Activated B cell treated with CpG ODN at 0.5 μM for 24 hours (primary cell): ENCODE data around the gene WNT3A. TPM values are rescaled to one million over a fixed set of nuclear protein-coding genes. Genes with fewer than 3 reads are reported as not detected.

Source experiments
- ATAC-seq: fragments of 200-7000 bp; cut with Tn5 transposase; one replicate; pipeline ENCODE4 v1.10.0; 2021; ENCODE audit warnings: low read depth, mild to moderate bottlenecking, moderate library complexity
- CTCF ChIA-PET: fragments of 350-600 bp; sonication (Branson Sonifier 250); formaldehyde crosslinking; loops from one replicate; lab custom pipeline; 2021; ENCODE audit warnings: antibody characterized with exemption; lab: Charles Lee
- POLR2A ChIA-PET: fragments of 350-600 bp; sonication (Branson Sonifier 250); formaldehyde crosslinking; loops from one replicate; lab custom pipeline; 2021; ENCODE audit warnings: antibody characterized with exemption; lab: Charles Lee
- DNase-seq: peaks from one replicate; pipeline ENCODE4 v3.0.0; 2022
- H3K27ac Mint-ChIP-seq: one replicate; pipeline ENCODE4 v1.8.0; 2020; ENCODE audit warnings: mixed read lengths
- H3K27me3 Mint-ChIP-seq: one replicate; pipeline ENCODE4 v1.8.0; 2021; ENCODE audit warnings: mixed read lengths
- H3K36me3 Mint-ChIP-seq: one replicate; pipeline ENCODE4 v1.8.0; 2021; ENCODE audit warnings: low read depth, mixed read lengths
- H3K4me1 Mint-ChIP-seq: one replicate; pipeline ENCODE4 v1.8.0; 2021; ENCODE audit warnings: mixed read lengths
- H3K4me3 Mint-ChIP-seq: one replicate; pipeline ENCODE4 v1.8.0; 2020; ENCODE audit warnings: mild to moderate bottlenecking, mixed read lengths
- H3K9me3 Mint-ChIP-seq: one replicate; pipeline ENCODE4 v1.8.0; 2020; ENCODE audit warnings: mixed read lengths
- CTCF ChIP-seq: fragments of 200-600 bp; IDR thresholded peaks from one replicate; pipeline ENCODE4 v1.8.0; 2022; ENCODE audit warnings: antibody characterized with exemption, mild to moderate bottlenecking
- intact Hi-C: fragments of 100-400 bp; cut with micrococcal nuclease; formaldehyde crosslinking; loops from one replicate; pipeline ENCODE4 v1.15.1; 2024
- total RNA-seq: library from RNA; stranded (reverse); gene quantifications from 2 replicates; pipeline ENCODE4 v1.2.3, GENCODE V29; 2022

The WNT3A gene
- total RNA-seq, 1 donor from 2014 or later, result not detected

GRCh38 chr1:228073857-228074545 lies 67.2 kb downstream of the WNT3A start:
- H3K27me3 Mint-ChIP-seq, result no peaks in the 10 kb centered on the region
- H3K36me3 Mint-ChIP-seq, result no peaks in the 10 kb centered on the region
- no peaks in the 10 kb centered on the region for H3K4me1 Mint-ChIP-seq
- no peak for DNase-seq
- H3K4me3 Mint-ChIP-seq, result no peak overlapping the region
- intact Hi-C loops, result no loop called here
- no peaks in the 10 kb centered on the region for H3K9me3 Mint-ChIP-seq
- H3K27ac Mint-ChIP-seq, result no peak overlapping the region
- no peak for TF ChIP-seq CTCF
- ChIA-PET POLR2A (interaction anchor here (0.7 kb wide), 1 partner anchor 75 kb away, joined by 8 read pairs; no protein-coding TSS in a partner anchor), CTCF (no interaction called here)
- no peak for ATAC-seq

- no peak for TF ChIP-seq CTCF
- H3K9me3 Mint-ChIP-seq, result no peaks in the 10 kb centered on the region
- no peak overlapping the region for H3K27ac Mint-ChIP-seq
- H3K36me3 Mint-ChIP-seq, result no peaks in the 10 kb centered on the region
- no peak overlapping the region for H3K4me3 Mint-ChIP-seq
- intact Hi-C loops, result no loop called here
- H3K27me3 Mint-ChIP-seq, result no peaks in the 10 kb centered on the region
- H3K4me1 Mint-ChIP-seq, result no peaks in the 10 kb centered on the region
- ChIA-PET POLR2A (interaction anchor here (0.7 kb wide), 1 partner anchor 1303 kb away, joined by 3 read pairs; no protein-coding TSS in a partner anchor), CTCF (no interaction called here)
- no peak for ATAC-seq
- DNase-seq, result no peak
These were observed 68.3 kb downstream of the WNT3A start for GRCh38 chr1:228074954-228075730.

- H3K4me1 Mint-ChIP-seq, result no peaks in the 10 kb centered on the region
- H3K36me3 Mint-ChIP-seq, result no peaks in the 10 kb centered on the region
- ATAC-seq (no peak), DNase-seq (no peak)
- H3K9me3 Mint-ChIP-seq, result no peaks in the 10 kb centered on the region
- no peak overlapping the region for H3K4me3 Mint-ChIP-seq
- ChIA-PET POLR2A (no interaction called here), CTCF (no interaction called here)
- no peak for TF ChIP-seq CTCF
- H3K27ac Mint-ChIP-seq, result no peak overlapping the region
- intact Hi-C loops, result no loop called here
- H3K27me3 Mint-ChIP-seq, result no peaks in the 10 kb centered on the region
These were observed 69.0 kb downstream of the WNT3A start for GRCh38 chr1:228075801-228076271.

- no peak for TF ChIP-seq CTCF
- Mint-ChIP-seq H3K4me1 (peaks cover 6% of the 10 kb centered on the region), H3K9me3 (no peaks in the 10 kb centered on the region), H3K36me3 (no peaks in the 10 kb centered on the region), H3K4me3 (no peak overlapping the region), H3K27me3 (no peaks in the 10 kb centered on the region), H3K27ac (no peak overlapping the region)
- DNase-seq, result no peak
- ChIA-PET CTCF (no interaction called here), POLR2A (interaction anchor here (0.6 to 0.9 kb wide), 2 partner anchors 32 to 346 kb away, joined by 3 read pairs; no protein-coding TSS in a partner anchor)
- ATAC-seq, result no peak
- intact Hi-C loops, result no loop called here
These were observed 70.1 kb downstream of the WNT3A start for GRCh38 chr1:228076796-228077430.
